HUES48 (cell line): ENCODE data around the gene COG5.

ENCODE experiments used
- H3K27ac ChIP-seq: one replicate; pipeline ENCODE4 v1.7.0; 2013; ENCODE audit warnings: low read depth, low read length, inconsistent platforms
- H3K27me3 ChIP-seq: 2 replicates; pipeline ENCODE4 v1.6.1; 2013; ENCODE audit warnings: mild to moderate bottlenecking, low read length; ENCODE audit not compliant: control insufficient read depth, insufficient read depth
- H3K36me3 ChIP-seq: 2 replicates; pipeline ENCODE4 v1.6.1; 2013; ENCODE audit warnings: low read length; ENCODE audit not compliant: control insufficient read depth, insufficient read depth
- H3K4me1 ChIP-seq: 2 replicates; pipeline ENCODE4 v1.6.1; 2013; ENCODE audit warnings: mild to moderate bottlenecking, low read length; ENCODE audit not compliant: control insufficient read depth, insufficient read depth
- H3K4me3 ChIP-seq: 2 replicates; pipeline ENCODE4 v1.5.1; 2013; ENCODE audit warnings: mild to moderate bottlenecking, low read depth, low read length
- H3K9ac ChIP-seq: 2 replicates; pipeline ENCODE4 v1.6.1; 2013; ENCODE audit warnings: mild to moderate bottlenecking, low read depth, low read length, moderate library complexity
- H3K9me3 ChIP-seq: 2 replicates; pipeline ENCODE4 v1.6.1; 2013; ENCODE audit warnings: low read length; ENCODE audit not compliant: control insufficient read depth, insufficient read depth

Gene COG5

GRCh38 chr7:107432261-107432660 lies 131.5 kb downstream of the COG5 start:
- H3K9ac ChIP-seq = no peak overlapping the region
- no peaks in the 10 kb centered on the region for H3K27me3 ChIP-seq
- no peak overlapping the region for H3K27ac ChIP-seq
- 0 out of 2 replicates have a peak, but pooled peaks cover 5% of the 10 kb centered on the region for H3K9me3 ChIP-seq
- H3K4me1 ChIP-seq = no peaks in the 10 kb centered on the region
- H3K36me3 ChIP-seq = no peaks in the 10 kb centered on the region
- no peak overlapping the region for H3K4me3 ChIP-seq

- Histone ChIP-seq H3K9ac (no peak overlapping the region), H3K4me3 (no peak overlapping the region), H3K4me1 (no peaks in the 10 kb centered on the region), H3K27ac (no peak overlapping the region), H3K27me3 (no peaks in the 10 kb centered on the region), H3K9me3 (0 out of 2 replicates have a peak, but pooled peaks cover 5% of the 10 kb centered on the region), H3K36me3 (no peaks in the 10 kb centered on the region)
Observed at GRCh38 chr7:107430057-107430456, 133.7 kb downstream of the COG5 start.

- no peaks in the 10 kb centered on the region for H3K36me3 ChIP-seq
- H3K4me3 ChIP-seq = no peak overlapping the region
- 0 out of 2 replicates have a peak, but pooled peaks cover 5% of the 10 kb centered on the region for H3K9me3 ChIP-seq
- no peak overlapping the region for H3K9ac ChIP-seq
- no peaks in the 10 kb centered on the region for H3K4me1 ChIP-seq
- H3K27ac ChIP-seq = no peak overlapping the region
- H3K27me3 ChIP-seq = no peaks in the 10 kb centered on the region
Observed at GRCh38 chr7:107428642-107429041, 135.1 kb downstream of the COG5 start.

- Histone ChIP-seq H3K27me3 (no peaks in the 10 kb centered on the region), H3K4me1 (no peaks in the 10 kb centered on the region), H3K9me3 (0 out of 2 replicates have a peak, but pooled peaks cover 5% of the 10 kb centered on the region), H3K9ac (no peak overlapping the region), H3K27ac (no peak overlapping the region), H3K36me3 (no peaks in the 10 kb centered on the region), H3K4me3 (no peak overlapping the region)
Observed at GRCh38 chr7:107427462-107427861, 136.3 kb downstream of the COG5 start.

GRCh38 chr7:107414198-107414597 lies 149.5 kb downstream of the COG5 start:
- Histone ChIP-seq H3K9me3 (no peaks in the 10 kb centered on the region), H3K27ac (no peak overlapping the region), H3K4me1 (no peaks in the 10 kb centered on the region), H3K4me3 (no peak overlapping the region), H3K9ac (no peak overlapping the region), H3K27me3 (no peaks in the 10 kb centered on the region), H3K36me3 (no peaks in the 10 kb centered on the region)

GRCh38 chr7:107408349-107408748 lies 155.4 kb downstream of the COG5 start:
- no peaks in the 10 kb centered on the region for H3K27me3 ChIP-seq
- H3K36me3 ChIP-seq = no peaks in the 10 kb centered on the region
- H3K9ac ChIP-seq = no peak overlapping the region
- H3K27ac ChIP-seq = no peak overlapping the region
- no peaks in the 10 kb centered on the region for H3K9me3 ChIP-seq
- no peak overlapping the region for H3K4me3 ChIP-seq
- peaks cover 8% of the 10 kb centered on the region; the same call in 1 of the 2 replicates for H3K4me1 ChIP-seq

- H3K27me3 ChIP-seq = no peaks in the 10 kb centered on the region
- no peak overlapping the region for H3K9ac ChIP-seq
- H3K4me1 ChIP-seq = peaks cover 8% of the 10 kb centered on the region; the same call in 1 of the 2 replicates
- H3K36me3 ChIP-seq = no peaks in the 10 kb centered on the region
- no peak overlapping the region for H3K4me3 ChIP-seq
- H3K27ac ChIP-seq = peak overlapping the region; percentile 36
- H3K9me3 ChIP-seq = no peaks in the 10 kb centered on the region
Observed at GRCh38 chr7:107405559-107405958, 158.2 kb downstream of the COG5 start.

- no peaks in the 10 kb centered on the region for H3K9me3 ChIP-seq
- H3K4me3 ChIP-seq = no peak overlapping the region
- no peaks in the 10 kb centered on the region for H3K36me3 ChIP-seq
- H3K27ac ChIP-seq = peak overlapping the region; percentile 36
- H3K4me1 ChIP-seq = peaks cover 8% of the 10 kb centered on the region; the same call in 1 of the 2 replicates
- no peaks in the 10 kb centered on the region for H3K27me3 ChIP-seq
- no peak overlapping the region for H3K9ac ChIP-seq
Observed at GRCh38 chr7:107404740-107405537, 158.8 kb downstream of the COG5 start.

GRCh38 chr7:107398161-107398560 lies 165.6 kb downstream of the COG5 start:
- H3K36me3 ChIP-seq = no peaks in the 10 kb centered on the region
- no peak overlapping the region for H3K4me3 ChIP-seq
- H3K4me1 ChIP-seq = no peaks in the 10 kb centered on the region
- H3K9ac ChIP-seq = no peak overlapping the region
- H3K27me3 ChIP-seq = no peaks in the 10 kb centered on the region
- no peaks in the 10 kb centered on the region for H3K9me3 ChIP-seq
- H3K27ac ChIP-seq = no peak overlapping the region

GRCh38 chr7:107396990-107397389 lies 166.7 kb downstream of the COG5 start:
- Histone ChIP-seq H3K36me3 (no peaks in the 10 kb centered on the region), H3K9me3 (no peaks in the 10 kb centered on the region), H3K9ac (no peak overlapping the region), H3K4me3 (no peak overlapping the region), H3K27ac (no peak overlapping the region), H3K27me3 (no peaks in the 10 kb centered on the region), H3K4me1 (no peaks in the 10 kb centered on the region)

GRCh38 chr7:107396081-107396480 lies 167.6 kb downstream of the COG5 start:
- no peak overlapping the region for H3K27ac ChIP-seq
- H3K36me3 ChIP-seq = no peaks in the 10 kb centered on the region
- peaks cover 3% of the 10 kb centered on the region; the same call in 1 of the 2 replicates for H3K4me1 ChIP-seq
- no peak overlapping the region for H3K9ac ChIP-seq
- H3K9me3 ChIP-seq = no peaks in the 10 kb centered on the region
- no peaks in the 10 kb centered on the region for H3K27me3 ChIP-seq
- H3K4me3 ChIP-seq = no peak overlapping the region
